Measurements from ENCODE around the gene CT47A1. TPM values are rescaled to one million over a fixed set of nuclear protein-coding genes. Genes with fewer than 3 reads are reported as not detected.
"Not testable (repeated sequence)": the region's sequence is repeated elsewhere in the genome, so short reads cannot be mapped to it uniquely, and the experiment has no call there.

CT47A1 gene
- total RNA-seq, 1 experiment from 2014 or later: not detected

- ChIA-PET POLR2A (no interaction called here), CTCF (no interaction called here)
- ATAC-seq (no peak), DNase-seq (ENCODE audit: low read depth, low spot score) (no peak)
- in situ Hi-C loops (cut with HindIII; ENCODE audit: low pct_unique_long_range_greater_than_20kb, low sequenced_read_pairs): no loop called here
- TF ChIP-seq TCF7L2 (IDR thresholded peaks at IDR 0.05; ENCODE audit: low read depth, low read length) (no peak), REST (IDR thresholded peaks at IDR 0.05; ENCODE audit: insufficient read depth in 1 of 2, low read depth in 2 of 2, low read length in 1 of 2) (no peak), CTCF (IDR thresholded peaks at IDR 0.05) (no peak), POLR2AphosphoS5 (IDR thresholded peaks at IDR 0.05; ENCODE audit: low read depth, low read length) (no peak), SIN3A (IDR thresholded peaks at IDR 0.05; ENCODE audit: borderline replicate concordance, insufficient read depth, low read depth, low read length) (no peak)
- H3K9me3 ChIP-seq (ENCODE audit: control insufficient read depth, insufficient read depth, low read depth, low read length): no peaks in the 10 kb centered on the region
- H3K4me1 ChIP-seq (ENCODE audit: control insufficient read depth, insufficient read depth, low read length): no peaks in the 10 kb centered on the region
- no TSS peak for BruUV-seq (replicated peaks)
- no peak overlapping the region for H3K4me3 ChIP-seq (ENCODE audit: low read depth in 2 of 2, low read length in 2 of 2)
- H3K27me3 ChIP-seq (ENCODE audit: control insufficient read depth, insufficient read depth, low read length): no peaks in the 10 kb centered on the region
- H3K27ac ChIP-seq (ENCODE audit: low read length): no peak overlapping the region
- intact Hi-C loops (cut with micrococcal nuclease; ENCODE audit: unreplicated experiment): no loop called here
- H3K36me3 ChIP-seq (ENCODE audit: control insufficient read depth, insufficient read depth, low read length): no peaks in the 10 kb centered on the region
These were observed 13.9 kb upstream of the CT47A1 start for GRCh38 chrX:120999413-120999812.

- in situ Hi-C loops (cut with HindIII; ENCODE audit: low pct_unique_long_range_greater_than_20kb, low sequenced_read_pairs); DNase-seq (ENCODE audit: low read depth, low spot score); H3K4me1 ChIP-seq (ENCODE audit: control insufficient read depth, insufficient read depth, low read length); BruUV-seq (replicated peaks); POLR2A ChIA-PET; H3K4me3 ChIP-seq (ENCODE audit: low read depth in 2 of 2, low read length in 2 of 2); intact Hi-C loops (cut with micrococcal nuclease; ENCODE audit: unreplicated experiment); ATAC-seq; H3K27me3 ChIP-seq (ENCODE audit: control insufficient read depth, insufficient read depth, low read length); H3K36me3 ChIP-seq (ENCODE audit: control insufficient read depth, insufficient read depth, low read length); H3K27ac ChIP-seq (ENCODE audit: low read length); H3K9me3 ChIP-seq (ENCODE audit: control insufficient read depth, insufficient read depth, low read depth, low read length); CTCF ChIA-PET: not testable (repeated sequence)
These were observed 29.1 kb downstream of the CT47A1 start, which contains the start of gene CT47A7 for GRCh38 chrX:120956500-120956899. CT47A7 (minus strand) TSS chrX:120956600; CDS start chrX:120956345, 255 bp downstream.

Other genes starting within 250 kb of the CT47A1 start
- not detected for gene CT47B1, start 109.9 kb downstream of the CT47A1 start, total RNA-seq (2021; ENCODE audit: unreplicated experiment)
- gene CT47A11, start 48.6 kb downstream of the CT47A1 start, total RNA-seq (2021; ENCODE audit: unreplicated experiment): not detected
- gene CT47A10, start 43.7 kb downstream of the CT47A1 start, total RNA-seq (2021; ENCODE audit: unreplicated experiment): not detected
- gene CT47A9, start 38.9 kb downstream of the CT47A1 start, total RNA-seq (2021; ENCODE audit: unreplicated experiment): not detected
- gene CT47A8, start 34.0 kb downstream of the CT47A1 start, total RNA-seq (2021; ENCODE audit: unreplicated experiment): not detected
- not detected for gene CT47A7, start 29.2 kb downstream of the CT47A1 start, total RNA-seq (2021; ENCODE audit: unreplicated experiment)
- gene CT47A6, start 24.3 kb downstream of the CT47A1 start, total RNA-seq (2021; ENCODE audit: unreplicated experiment): not detected
- not detected for gene CT47A5, start 19.4 kb downstream of the CT47A1 start, total RNA-seq (2021; ENCODE audit: unreplicated experiment)
- gene CT47A4, start 14.6 kb downstream of the CT47A1 start, total RNA-seq (2021; ENCODE audit: unreplicated experiment): not detected
- not detected for gene CT47A3, start 9.7 kb downstream of the CT47A1 start, total RNA-seq (2021; ENCODE audit: unreplicated experiment)
- not detected for gene CT47A2, start 4.8 kb downstream of the CT47A1 start, total RNA-seq (2021; ENCODE audit: unreplicated experiment)
- 0.33 TPM for gene GLUD2, start 61.9 kb upstream of the CT47A1 start, total RNA-seq (2021; ENCODE audit: unreplicated experiment)